ENCODE data around the gene UGT1A4. TPM values are rescaled to one million over a fixed set of nuclear protein-coding genes. Genes with fewer than 3 reads are reported as not detected.

The UGT1A4 gene
- total and polyA plus RNA-seq, 5 donors from 2014 or later: not detected

- Histone ChIP-seq H3K27ac (ENCODE audit: insufficient read depth, low read length, poor library complexity, severe bottlenecking) (no peak overlapping the region), H3K36me3 (ENCODE audit: control insufficient read depth, insufficient read depth, low read length) (no peaks in the 10 kb centered on the region), H3K4me3 (ENCODE audit: low read depth, low read length) (no peak overlapping the region), H3K27me3 (ENCODE audit: control insufficient read depth, insufficient read depth, low read length) (peaks cover 5% of the 10 kb centered on the region), H3K4me1 (ENCODE audit: control insufficient read depth, insufficient read depth, low read length, poor library complexity, severe bottlenecking) (no peaks in the 10 kb centered on the region), H3K9me3 (ENCODE audit: control insufficient read depth in 2 of 2, low read length in 2 of 2) (no peaks in the 10 kb centered on the region)
- H3K4me3 Mint-ChIP-seq: no peak overlapping the region
- H3K4me1 Mint-ChIP-seq: no peaks in the 10 kb centered on the region
- ATAC-seq (ENCODE audit: low read depth in 2 of 2) (no peak), DNase-seq (no peak)
- H3K27ac Mint-ChIP-seq: no peak overlapping the region
- no peaks in the 10 kb centered on the region for H3K36me3 Mint-ChIP-seq
- peaks cover 0 to 5% (median 0%) of the 10 kb centered on the region in 7 donors for H3K9me3 Mint-ChIP-seq
- peaks cover 20% of the 10 kb centered on the region for H3K27me3 Mint-ChIP-seq
Measured at GRCh38 chr2:233769260-233769659, 50.7 kb downstream of the UGT1A4 start.

- Mint-ChIP-seq H3K9me3 (peaks cover 0 to 12% (median 3%) of the 10 kb centered on the region in 7 donors), H3K27me3 (peaks cover 5% of the 10 kb centered on the region), H3K4me1 (no peaks in the 10 kb centered on the region), H3K27ac (no peak overlapping the region), H3K36me3 (no peaks in the 10 kb centered on the region), H3K4me3 (no peak overlapping the region)
- Histone ChIP-seq H3K4me1 (ENCODE audit: control insufficient read depth, insufficient read depth, low read length, poor library complexity, severe bottlenecking) (no peaks in the 10 kb centered on the region), H3K9me3 (ENCODE audit: control insufficient read depth in 2 of 2, low read length in 2 of 2) (peaks cover 0 to 10% of the 10 kb centered on the region in 2 experiments), H3K36me3 (ENCODE audit: control insufficient read depth, insufficient read depth, low read length) (no peaks in the 10 kb centered on the region), H3K27ac (ENCODE audit: insufficient read depth, low read length, poor library complexity, severe bottlenecking) (no peak overlapping the region), H3K27me3 (ENCODE audit: control insufficient read depth, insufficient read depth, low read length) (peaks cover 2% of the 10 kb centered on the region), H3K4me3 (ENCODE audit: low read depth, low read length) (no peak overlapping the region)
- no peak for ATAC-seq (ENCODE audit: low read depth in 2 of 2)
- DNase-seq: no peak
Measured at GRCh38 chr2:233772153-233772552, 53.6 kb downstream of the UGT1A4 start.

- no peaks in the 10 kb centered on the region for H3K4me1 ChIP-seq (ENCODE audit: control insufficient read depth, insufficient read depth, low read length, poor library complexity, severe bottlenecking)
- H3K27me3 ChIP-seq (ENCODE audit: control insufficient read depth, insufficient read depth, low read length): peaks cover 5% of the 10 kb centered on the region
- no peaks in the 10 kb centered on the region for H3K4me1 Mint-ChIP-seq
- H3K27ac ChIP-seq (ENCODE audit: insufficient read depth, low read length, poor library complexity, severe bottlenecking): no peak overlapping the region
- DNase-seq (no peak), ATAC-seq (ENCODE audit: low read depth in 2 of 2) (no peak)
- H3K9me3 ChIP-seq (ENCODE audit: control insufficient read depth in 2 of 2, low read length in 2 of 2): peaks cover 0 to 11% of the 10 kb centered on the region in 2 experiments
- no peak overlapping the region for H3K4me3 Mint-ChIP-seq
- no peak overlapping the region for H3K4me3 ChIP-seq (ENCODE audit: low read depth, low read length)
- H3K36me3 Mint-ChIP-seq: no peaks in the 10 kb centered on the region
- H3K27me3 Mint-ChIP-seq: peaks cover 5% of the 10 kb centered on the region
- H3K9me3 Mint-ChIP-seq: peaks cover 0 to 14% (median 3%) of the 10 kb centered on the region in 7 donors
- H3K27ac Mint-ChIP-seq: no peak overlapping the region
- no peaks in the 10 kb centered on the region for H3K36me3 ChIP-seq (ENCODE audit: control insufficient read depth, insufficient read depth, low read length)
Measured at GRCh38 chr2:233772583-233772982, 54.0 kb downstream of the UGT1A4 start.

- Histone ChIP-seq H3K4me1 (ENCODE audit: control insufficient read depth, insufficient read depth, low read length, poor library complexity, severe bottlenecking) (no peaks in the 10 kb centered on the region), H3K9me3 (ENCODE audit: control insufficient read depth in 2 of 2, low read length in 2 of 2) (peaks cover 0 to 11% of the 10 kb centered on the region in 2 experiments), H3K27me3 (ENCODE audit: control insufficient read depth, insufficient read depth, low read length) (peaks cover 10% of the 10 kb centered on the region), H3K4me3 (ENCODE audit: low read depth, low read length) (no peak overlapping the region), H3K36me3 (ENCODE audit: control insufficient read depth, insufficient read depth, low read length) (no peaks in the 10 kb centered on the region), H3K27ac (ENCODE audit: insufficient read depth, low read length, poor library complexity, severe bottlenecking) (no peak overlapping the region)
- peaks cover 5% of the 10 kb centered on the region for H3K27me3 Mint-ChIP-seq
- DNase-seq (no peak), ATAC-seq (ENCODE audit: low read depth in 2 of 2) (no peak)
- no peak overlapping the region for H3K27ac Mint-ChIP-seq
- H3K4me3 Mint-ChIP-seq: no peak overlapping the region
- no peaks in the 10 kb centered on the region for H3K4me1 Mint-ChIP-seq
- H3K36me3 Mint-ChIP-seq: no peaks in the 10 kb centered on the region
- peaks cover 0 to 17% (median 3%) of the 10 kb centered on the region in 7 donors for H3K9me3 Mint-ChIP-seq
Measured at GRCh38 chr2:233773854-233774253, 55.3 kb downstream of the UGT1A4 start.

GRCh38 chr2:233775414-233775813 lies 56.9 kb downstream of the UGT1A4 start:
- H3K9me3 ChIP-seq (ENCODE audit: control insufficient read depth in 2 of 2, low read length in 2 of 2): peaks cover 2 to 11% of the 10 kb centered on the region in 2 experiments
- H3K4me1 Mint-ChIP-seq: no peaks in the 10 kb centered on the region
- H3K27ac Mint-ChIP-seq: no peak overlapping the region
- peaks cover 8% of the 10 kb centered on the region for H3K27me3 ChIP-seq (ENCODE audit: control insufficient read depth, insufficient read depth, low read length)
- no peaks in the 10 kb centered on the region for H3K36me3 ChIP-seq (ENCODE audit: control insufficient read depth, insufficient read depth, low read length)
- H3K27ac ChIP-seq (ENCODE audit: insufficient read depth, low read length, poor library complexity, severe bottlenecking): no peak overlapping the region
- no peaks in the 10 kb centered on the region for H3K4me1 ChIP-seq (ENCODE audit: control insufficient read depth, insufficient read depth, low read length, poor library complexity, severe bottlenecking)
- no peaks in the 10 kb centered on the region for H3K27me3 Mint-ChIP-seq
- no peaks in the 10 kb centered on the region for H3K36me3 Mint-ChIP-seq
- peaks cover 0 to 17% (median 5%) of the 10 kb centered on the region in 7 donors for H3K9me3 Mint-ChIP-seq
- no peak overlapping the region for H3K4me3 Mint-ChIP-seq
- H3K4me3 ChIP-seq (ENCODE audit: low read depth, low read length): no peak overlapping the region
- ATAC-seq (ENCODE audit: low read depth in 2 of 2) (no peak), DNase-seq (no peak)

- H3K27me3 ChIP-seq (ENCODE audit: control insufficient read depth, insufficient read depth, low read length): peaks cover 10% of the 10 kb centered on the region
- H3K36me3 ChIP-seq (ENCODE audit: control insufficient read depth, insufficient read depth, low read length): no peaks in the 10 kb centered on the region
- H3K4me1 ChIP-seq (ENCODE audit: control insufficient read depth, insufficient read depth, low read length, poor library complexity, severe bottlenecking): no peaks in the 10 kb centered on the region
- H3K9me3 ChIP-seq (ENCODE audit: control insufficient read depth in 2 of 2, low read length in 2 of 2): peaks cover 2 to 11% of the 10 kb centered on the region in 2 experiments
- no peak within 1 kb of the TSS for H3K4me3 ChIP-seq (ENCODE audit: low read depth, low read length)
- Mint-ChIP-seq H3K36me3 (no peaks in the 10 kb centered on the region), H3K4me3 (no peak within 1 kb of the TSS), H3K27me3 (peaks cover 13% of the 10 kb centered on the region), H3K27ac (no peak within 1 kb of the TSS), H3K4me1 (no peaks in the 10 kb centered on the region), H3K9me3 (peaks cover 0 to 17% (median 5%) of the 10 kb centered on the region in 7 donors)
- ATAC-seq (ENCODE audit: low read depth in 2 of 2) (no peak), DNase-seq (no peak)
- no peak within 1 kb of the TSS for H3K27ac ChIP-seq (ENCODE audit: insufficient read depth, low read length, poor library complexity, severe bottlenecking)
Measured at GRCh38 chr2:233778030-233778429, 59.5 kb downstream of the UGT1A4 start, which contains the start of gene MROH2A. MROH2A (plus strand) TSS chr2:233778330; CDS start chr2:233779359, 1,029 bp downstream.

- Mint-ChIP-seq H3K36me3 (no peaks in the 10 kb centered on the region), H3K4me3 (no peak overlapping the region), H3K4me1 (no peaks in the 10 kb centered on the region), H3K9me3 (peaks cover 0 to 17% (median 5%) of the 10 kb centered on the region in 7 donors), H3K27me3 (peaks cover 13% of the 10 kb centered on the region), H3K27ac (no peak overlapping the region)
- Histone ChIP-seq H3K4me3 (ENCODE audit: low read depth, low read length) (no peak overlapping the region), H3K4me1 (ENCODE audit: control insufficient read depth, insufficient read depth, low read length, poor library complexity, severe bottlenecking) (no peaks in the 10 kb centered on the region), H3K9me3 (ENCODE audit: control insufficient read depth in 2 of 2, low read length in 2 of 2) (peaks cover 2 to 11% of the 10 kb centered on the region in 2 experiments), H3K36me3 (ENCODE audit: control insufficient read depth, insufficient read depth, low read length) (no peaks in the 10 kb centered on the region), H3K27ac (ENCODE audit: insufficient read depth, low read length, poor library complexity, severe bottlenecking) (no peak overlapping the region), H3K27me3 (ENCODE audit: control insufficient read depth, insufficient read depth, low read length) (peaks cover 10% of the 10 kb centered on the region)
- ATAC-seq (ENCODE audit: low read depth in 2 of 2): no peak
- no peak for DNase-seq
Measured at GRCh38 chr2:233779722-233780121, 61.2 kb downstream of the UGT1A4 start.

- Histone ChIP-seq H3K36me3 (ENCODE audit: control insufficient read depth, insufficient read depth, low read length) (no peaks in the 10 kb centered on the region), H3K9me3 (ENCODE audit: control insufficient read depth in 2 of 2, low read length in 2 of 2) (peaks cover 2 to 7% of the 10 kb centered on the region in 2 experiments), H3K27ac (ENCODE audit: insufficient read depth, low read length, poor library complexity, severe bottlenecking) (no peak overlapping the region), H3K4me3 (ENCODE audit: low read depth, low read length) (no peak overlapping the region), H3K27me3 (ENCODE audit: control insufficient read depth, insufficient read depth, low read length) (peaks cover 10% of the 10 kb centered on the region), H3K4me1 (ENCODE audit: control insufficient read depth, insufficient read depth, low read length, poor library complexity, severe bottlenecking) (no peaks in the 10 kb centered on the region)
- no peak for ATAC-seq (ENCODE audit: low read depth in 2 of 2)
- Mint-ChIP-seq H3K27ac (no peak overlapping the region), H3K36me3 (no peaks in the 10 kb centered on the region), H3K27me3 (peaks cover 13% of the 10 kb centered on the region), H3K4me3 (no peak overlapping the region), H3K9me3 (peaks cover 0 to 16% (median 4%) of the 10 kb centered on the region in 7 donors), H3K4me1 (no peaks in the 10 kb centered on the region)
- no peak for DNase-seq
Measured at GRCh38 chr2:233780771-233781170, 62.2 kb downstream of the UGT1A4 start.
